HCT116 (cell line): ENCODE data around the gene SPX. TPM values are rescaled to one million over a fixed set of nuclear protein-coding genes. Genes with fewer than 3 reads are reported as not detected.

Experiments
- ATAC-seq: fragments of 200-7000 bp; cut with Tn5 transposase; 2 replicates; pipeline ENCODE4 v1.9.1; 2020; ENCODE audit warnings: mild to moderate bottlenecking, moderate library complexity
- BruUV-seq: library from RNA; stranded (reverse); fragments of 400-500 nt; replicated peaks from 2 replicates; lab custom pipeline; 2021; lab: Mats Ljungman, UMichigan
- CTCF ChIA-PET: fragments of 300-600 bp; sonication (Branson Sonifier 250); formaldehyde crosslinking; loops from one replicate; lab custom pipeline; 2021; ENCODE audit warnings: antibody characterized with exemption; lab: Charles Lee
- POLR2A ChIA-PET: fragments of 300-600, 350-600 bp; sonication (Branson Sonifier 250); formaldehyde crosslinking; loops from one replicate; lab custom pipeline; 2021; ENCODE audit warnings: antibody characterized with exemption; lab: Charles Lee
- RAD21 ChIA-PET, 2 experiments: fragments of 300-600 bp; sonication (Branson Sonifier 250); formaldehyde crosslinking; loops; one replicate each; lab custom pipeline; 2023; ENCODE audit warnings: low total read pairs in 2 of 2; ENCODE audit not compliant: uncharacterized antibody in 2 of 2, unreplicated experiment in 2 of 2, low non-redundant PET in 1 of 2; lab: Charles Lee
- DNase-seq: peaks from one replicate; pipeline ENCODE4 v3.0.0-alpha.2; 2010; ENCODE audit warnings: low read depth, low spot score
- H2AFZ ChIP-seq: fragments of 200-600 bp; shearing (Covaris generic), sonication (generic); 2 replicates; pipeline ENCODE4 v1.6.1; 2017; ENCODE audit warnings: low read depth, mixed run types, mixed read lengths, antibody characterized with exemption, low read length; ENCODE audit not compliant: poor library complexity, severe bottlenecking
- H3K27ac ChIP-seq: 2 replicates; pipeline ENCODE4 v1.5.1; 2012; ENCODE audit warnings: low read depth, low read length
- H3K27me3 ChIP-seq: fragments of 200-600 bp; sonication (generic); 2 replicates; pipeline ENCODE4 v1.6.1; 2016; ENCODE audit warnings: mixed run types, low read length, mixed read lengths; ENCODE audit not compliant: insufficient read depth
- H3K36me3 ChIP-seq, 2 experiments: fragments of 200-500 bp in 1 of 2; fragments of 200-600 bp in 1 of 2; sonication (Bioruptor generic) in 1 of 2; sonication (generic) in 1 of 2; 2 replicates each; pipeline versions ENCODE4 v1.5.1 to v1.6.1; 2014 to 2016; ENCODE audit warnings: low read length in 2 of 2, inconsistent platforms in 1 of 2, mixed read lengths in 1 of 2, mixed run types in 1 of 2; ENCODE audit not compliant: insufficient read depth in 2 of 2, control insufficient read depth in 1 of 2
- H3K4me1 ChIP-seq, 2 experiments: fragments of 200-600 bp in 1 of 2; sonication (generic) in 1 of 2; 2 replicates each; pipeline versions ENCODE4 v1.5.1 to v1.6.1; 2012 to 2017; ENCODE audit warnings: low read length in 2 of 2, inconsistent platforms in 1 of 2, mild to moderate bottlenecking in 1 of 2, mixed read lengths in 1 of 2, mixed run types in 1 of 2, moderate library complexity in 1 of 2; ENCODE audit not compliant: insufficient read depth in 2 of 2, control insufficient read depth in 1 of 2
- H3K4me2 ChIP-seq: fragments of 200-600 bp; sonication (generic); 2 replicates; pipeline ENCODE4 v1.6.1; 2017; ENCODE audit warnings: mixed run types, low read length, mixed read lengths
- H3K4me3 ChIP-seq, 2 experiments: fragments of 200-600 bp in 1 of 2; sonication (generic) in 1 of 2; replicated peaks in 1 of 2; 2 replicates each; pipeline ENCODE4 v1.5.1; 2011 to 2016; ENCODE audit warnings: low read length in 2 of 2, control low read depth in 1 of 2, low read depth in 1 of 2, mild to moderate bottlenecking in 1 of 2, mixed read lengths in 1 of 2, mixed run types in 1 of 2
- H3K79me2 ChIP-seq: fragments of 200-600 bp; sonication (generic); 2 replicates; pipeline ENCODE4 v1.6.1; 2017; ENCODE audit warnings: mild to moderate bottlenecking, mixed run types, low read length, moderate library complexity, mixed read lengths; ENCODE audit not compliant: insufficient read depth
- H3K9ac ChIP-seq: fragments of 200-600 bp; sonication (generic); 2 replicates; pipeline ENCODE4 v1.6.1; 2016; ENCODE audit warnings: low read length, mixed read lengths
- H3K9me2 ChIP-seq: fragments of 200-600 bp; sonication (generic), shearing (Covaris generic); 2 replicates; pipeline ENCODE4 v1.6.1; 2017; ENCODE audit warnings: mixed run types, mild to moderate bottlenecking, moderate library complexity; ENCODE audit not compliant: insufficient read depth
- H3K9me3 ChIP-seq, 2 experiments: fragments of 200-500 bp in 1 of 2; fragments of 200-600 bp in 1 of 2; sonication (Bioruptor generic) in 1 of 2; sonication (generic) in 1 of 2; 2 replicates each; pipeline ENCODE4 v1.6.1; 2014 to 2017; ENCODE audit warnings: low read length in 2 of 2, mixed read lengths in 2 of 2, inconsistent platforms in 1 of 2, low read depth in 1 of 2, mild to moderate bottlenecking in 1 of 2, mixed run types in 1 of 2, moderate library complexity in 1 of 2; ENCODE audit not compliant: control insufficient read depth in 1 of 2, insufficient read depth in 1 of 2
- H4K20me1 ChIP-seq: fragments of 200-600 bp; sonication (generic), shearing (Covaris generic); 2 replicates; pipeline ENCODE4 v1.6.1; 2017; ENCODE audit warnings: mixed run types, mild to moderate bottlenecking, moderate library complexity; ENCODE audit not compliant: insufficient read depth
- CTCF ChIP-seq, 3 experiments: fragments of 200-600 bp in 1 of 3; sonication (generic) in 1 of 3; IDR thresholded peaks in 2 of 3; conservative IDR thresholded peaks in 1 of 3; 2 replicates each; pipeline ENCODE4 v1.5.1; 2012 to 2017; ENCODE audit warnings: low read depth in 2 of 3, low read length in 2 of 3, antibody characterized with exemption in 1 of 3, borderline replicate concordance in 1 of 3, control low read depth in 1 of 3, mild to moderate bottlenecking in 1 of 3, mixed read lengths in 1 of 3, mixed run types in 1 of 3, moderate library complexity in 1 of 3; ENCODE audit not compliant: insufficient read depth in 1 of 3
- ELF1 ChIP-seq: IDR thresholded peaks from 2 replicates; pipeline ENCODE4 v1.6.1; 2012; ENCODE audit warnings: low read depth, borderline replicate concordance
- EZH2phosphoT487 ChIP-seq: fragments of 200-600 bp; IDR thresholded peaks from 2 replicates; pipeline ENCODE4 v1.6.1; 2018; ENCODE audit warnings: antibody characterized with exemption, borderline replicate concordance
- MAX ChIP-seq: IDR thresholded peaks from 2 replicates; pipeline ENCODE4 v1.6.1; 2012
- POLR2A ChIP-seq: IDR thresholded peaks from 2 replicates; pipeline ENCODE4 v1.7.0; 2011; ENCODE audit warnings: borderline replicate concordance; ENCODE audit not compliant: insufficient read depth, insufficient read length; ENCODE audit errors: extremely low read depth
- POLR2AphosphoS5 ChIP-seq: IDR thresholded peaks from 2 replicates; pipeline ENCODE4 v1.6.1; 2011; ENCODE audit warnings: mild to moderate bottlenecking, low read depth, low read length, moderate library complexity
- RAD21 ChIP-seq: IDR thresholded peaks from 2 replicates; pipeline ENCODE4 v1.6.1; 2012; ENCODE audit warnings: low read depth, mild to moderate bottlenecking
- SIN3A ChIP-seq: IDR thresholded peaks from 2 replicates; pipeline ENCODE4 v1.6.1; 2012; ENCODE audit warnings: low read depth
- SRF ChIP-seq: IDR thresholded peaks from 2 replicates; pipeline ENCODE4 v1.6.1; 2012; ENCODE audit warnings: low read depth
- TCF7L2 ChIP-seq: IDR thresholded peaks from 2 replicates; pipeline ENCODE4 v1.7.0; 2011; ENCODE audit warnings: borderline replicate concordance, inconsistent platforms; ENCODE audit not compliant: insufficient read depth, insufficient read length; ENCODE audit errors: extremely low read depth
- ZBTB33 ChIP-seq: IDR thresholded peaks from 2 replicates; pipeline ENCODE4 v1.6.1; 2011; ENCODE audit warnings: mild to moderate bottlenecking, low read length, moderate library complexity; ENCODE audit not compliant: insufficient replicate concordance; ENCODE audit errors: extremely low read depth
- ZFX ChIP-seq: fragments of 450-650 bp; IDR thresholded peaks from 2 replicates; pipeline ENCODE4 v1.6.1; 2017
- ZNF274 ChIP-seq: fragments of 200-500 bp; sonication (Bioruptor generic); IDR thresholded peaks from 2 replicates; pipeline ENCODE4 v1.6.1; 2014; ENCODE audit warnings: mild to moderate bottlenecking, low read depth, low read length, inconsistent platforms
- intact Hi-C: fragments of 100-400 bp; cut with micrococcal nuclease; formaldehyde crosslinking; loops from 2 replicates; pipeline ENCODE4 v1.10.0; 2022
- total RNA-seq: library from RNA; stranded (reverse); gene quantifications from one replicate; pipeline ENCODE4 v1.2.1, GENCODE V29; 2021; ENCODE audit not compliant: unreplicated experiment
- TF ChIP-seq, protein P1 (sequence below): IDR thresholded peaks from 2 replicates; pipeline ENCODE4 v1.6.1; 2012

SPX gene
- total RNA-seq, 1 experiment from 2014 or later, result 0.76 TPM

DNA sequence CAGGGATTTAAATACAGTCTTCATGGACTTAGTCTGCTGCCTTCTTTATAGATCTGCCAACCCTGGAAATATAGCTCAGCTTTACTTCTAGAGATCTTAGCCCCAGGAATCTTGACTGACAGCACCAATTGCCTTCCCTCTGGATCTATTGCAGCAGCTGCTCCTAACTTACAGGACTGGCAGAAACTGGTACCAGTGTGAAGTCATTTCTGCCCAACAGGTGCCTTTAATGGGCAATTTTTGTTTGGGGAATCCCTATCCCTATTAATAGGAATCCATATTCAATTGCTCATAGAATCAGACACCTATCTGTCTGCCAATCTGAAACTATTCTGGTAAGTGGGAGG lies 27.2 kb downstream of the SPX start:
- no peak overlapping the region for H3K4me3 ChIP-seq
- ATAC-seq (no peak), DNase-seq (no peak)
- no peak overlapping the region for H3K4me2 ChIP-seq
- BruUV-seq, result no TSS peak
- H3K27ac ChIP-seq, result no peak overlapping the region
- no peak overlapping the region for H2AFZ ChIP-seq
- H3K79me2 ChIP-seq, result no peaks in the 10 kb centered on the region
- H3K9me3 ChIP-seq, result no peaks in the 10 kb centered on the region
- ChIA-PET RAD21 (no interaction called here), POLR2A (no interaction called here), CTCF (no interaction called here)
- no peaks in the 10 kb centered on the region for H3K9me2 ChIP-seq
- H4K20me1 ChIP-seq, result no peaks in the 10 kb centered on the region
- H3K27me3 ChIP-seq, result no peaks in the 10 kb centered on the region
- H3K9ac ChIP-seq, result no peak overlapping the region
- intact Hi-C loops, result no loop called here
- no peaks in the 10 kb centered on the region for H3K36me3 ChIP-seq
- no peaks in the 10 kb centered on the region for H3K4me1 ChIP-seq
- no peak for TF ChIP-seq SRF
- TF ChIP-seq ZFX, result no peak
- TF ChIP-seq, protein P1, sequence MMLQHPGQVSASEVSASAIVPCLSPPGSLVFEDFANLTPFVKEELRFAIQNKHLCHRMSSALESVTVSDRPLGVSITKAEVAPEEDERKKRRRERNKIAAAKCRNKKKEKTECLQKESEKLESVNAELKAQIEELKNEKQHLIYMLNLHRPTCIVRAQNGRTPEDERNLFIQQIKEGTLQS, result no peak
- TF ChIP-seq POLR2AphosphoS5, result no peak
- TF ChIP-seq MAX, result no peak
- TF ChIP-seq SIN3A, result no peak
- no peak for TF ChIP-seq RAD21
- no peak for TF ChIP-seq ZNF274
- no peak for TF ChIP-seq ELF1
- TF ChIP-seq CTCF (IDR thresholded peaks at IDR 0.05 in 2 of 3, conservative IDR thresholded peaks at IDR 0.05 in 1 of 3; ENCODE audit: borderline replicate concordance in 1 of 3, insufficient read depth in 1 of 3, low read depth in 2 of 3, low read length in 2 of 3), result no peak
- no peak for TF ChIP-seq ZBTB33
- no peak for TF ChIP-seq POLR2A
- TF ChIP-seq EZH2phosphoT487, result no peak
- no peak for TF ChIP-seq TCF7L2
